Medulla oblongata (tissue), 1 donor: ENCODE results near the gene KRT86.
A peak's percentile ranks its signal among the peaks of the same experiment; 100 is the strongest.
"Not testable (repeated sequence)": the region's sequence is repeated elsewhere in the genome, so short reads cannot be mapped to it uniquely, and the experiment has no call there.

ENCODE experiments used
- DNase-seq: peaks from one replicate; pipeline ENCODE4 v3.0.0-alpha.2; 2015; ENCODE audit errors: extremely low spot score

KRT86 gene

DNA sequence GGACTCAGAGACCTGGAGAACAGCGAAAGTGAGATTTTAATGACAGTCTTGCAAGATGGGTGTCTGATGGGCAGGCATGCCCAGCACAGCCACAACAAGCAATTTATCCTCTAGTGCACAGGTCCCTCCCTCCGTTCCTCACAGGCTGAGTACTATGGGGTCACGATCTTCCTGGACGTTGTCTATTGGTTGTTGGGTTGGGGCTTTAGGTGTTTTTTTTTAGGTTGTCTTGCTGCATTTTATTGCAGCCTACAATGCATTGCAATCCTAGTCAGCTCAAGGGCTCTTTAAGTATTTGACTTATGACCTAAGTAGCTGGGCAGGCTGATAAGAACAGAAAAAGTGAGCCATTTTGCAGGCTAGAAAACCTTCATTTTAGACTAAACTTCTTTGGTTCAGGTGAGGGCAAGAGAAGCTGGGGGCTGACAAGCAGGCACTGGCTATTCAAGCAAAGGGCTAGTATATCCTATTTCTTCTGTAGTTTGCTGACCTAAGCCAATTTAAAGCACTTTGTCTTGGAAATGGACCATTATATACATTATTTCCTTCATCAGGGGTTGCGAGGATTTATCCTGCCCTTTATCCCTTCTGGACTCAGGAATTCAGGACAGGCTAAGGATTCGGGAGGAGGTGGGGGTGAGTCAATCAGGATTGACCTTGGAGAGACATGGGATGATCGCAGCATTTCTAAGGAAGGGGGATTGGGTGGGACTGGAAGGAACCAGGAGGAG is 35.4 kb upstream of the KRT86 start:
- no peak for DNase-seq

DNA sequence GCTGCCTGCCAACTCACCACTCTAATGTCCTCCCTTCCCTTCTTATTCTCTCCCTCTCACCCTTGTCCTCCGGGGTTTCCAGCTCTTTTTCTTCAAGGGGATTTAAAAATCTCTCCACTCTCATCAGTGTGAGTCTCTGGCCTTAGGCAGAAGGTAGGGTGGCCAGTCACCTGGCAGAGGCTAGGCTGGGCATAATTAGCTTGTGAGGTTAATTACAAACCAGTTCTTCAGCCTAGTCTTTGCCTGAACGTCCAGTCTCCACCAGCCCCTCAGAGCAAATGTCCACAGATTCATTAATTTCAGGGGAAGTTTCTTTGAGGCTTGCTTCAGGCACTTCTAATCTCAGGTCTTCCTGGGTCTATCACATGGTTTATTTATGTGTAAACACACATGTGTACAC is 34.7 kb upstream of the KRT86 start:
- DNase-seq = no peak

DNA sequence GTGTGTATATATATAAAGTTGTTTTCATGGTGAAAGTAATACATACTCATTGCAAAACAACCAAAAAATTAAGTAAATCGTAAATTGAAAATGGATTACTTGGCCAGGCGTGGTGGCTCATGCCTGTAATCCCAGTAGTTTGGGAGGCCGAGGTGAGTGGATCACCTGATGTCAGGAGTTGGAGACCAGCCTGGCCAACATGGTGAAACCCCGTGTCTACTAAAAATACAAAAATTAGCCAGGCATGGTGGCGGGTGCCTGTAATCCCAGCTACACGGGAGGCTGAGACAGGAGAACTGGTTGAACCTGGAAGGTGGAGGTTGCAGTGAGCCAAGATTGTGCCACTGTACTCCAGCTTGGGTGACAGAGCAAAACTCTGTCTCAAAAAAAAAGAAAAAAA is 34.2 kb upstream of the KRT86 start:
- not testable (repeated sequence) for DNase-seq

DNA sequence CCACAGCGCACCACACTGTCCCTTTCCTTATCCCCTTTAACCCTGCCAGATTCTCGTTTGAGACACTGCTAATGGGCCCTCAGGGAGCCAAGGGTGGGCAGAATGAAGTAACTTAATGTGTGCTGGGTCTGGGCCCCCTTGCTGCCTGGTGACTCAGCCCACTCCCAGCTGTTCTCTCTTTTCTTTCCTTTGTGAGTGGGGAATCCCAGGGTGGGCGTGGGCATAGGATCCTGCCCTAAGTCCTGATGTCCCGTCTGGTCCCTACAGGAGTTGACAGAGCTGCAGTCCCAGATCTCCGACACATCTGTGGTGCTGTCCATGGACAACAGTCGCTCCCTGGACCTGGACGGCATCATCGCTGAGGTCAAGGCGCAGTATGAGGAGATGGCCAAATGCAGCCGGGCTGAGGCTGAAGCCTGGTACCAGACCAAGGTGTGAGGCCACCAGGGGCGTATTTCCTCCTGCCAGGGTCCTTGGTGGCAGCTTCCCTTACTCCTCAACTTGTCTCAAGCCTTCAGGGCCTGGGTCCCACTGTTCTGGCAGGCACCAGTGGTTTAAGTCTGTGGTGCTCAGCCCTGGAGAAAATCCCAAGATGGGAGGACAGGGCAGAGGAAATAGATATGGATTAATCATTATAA is 33.1 kb upstream of the KRT86 start:
- DNase-seq = no peak

DNA sequence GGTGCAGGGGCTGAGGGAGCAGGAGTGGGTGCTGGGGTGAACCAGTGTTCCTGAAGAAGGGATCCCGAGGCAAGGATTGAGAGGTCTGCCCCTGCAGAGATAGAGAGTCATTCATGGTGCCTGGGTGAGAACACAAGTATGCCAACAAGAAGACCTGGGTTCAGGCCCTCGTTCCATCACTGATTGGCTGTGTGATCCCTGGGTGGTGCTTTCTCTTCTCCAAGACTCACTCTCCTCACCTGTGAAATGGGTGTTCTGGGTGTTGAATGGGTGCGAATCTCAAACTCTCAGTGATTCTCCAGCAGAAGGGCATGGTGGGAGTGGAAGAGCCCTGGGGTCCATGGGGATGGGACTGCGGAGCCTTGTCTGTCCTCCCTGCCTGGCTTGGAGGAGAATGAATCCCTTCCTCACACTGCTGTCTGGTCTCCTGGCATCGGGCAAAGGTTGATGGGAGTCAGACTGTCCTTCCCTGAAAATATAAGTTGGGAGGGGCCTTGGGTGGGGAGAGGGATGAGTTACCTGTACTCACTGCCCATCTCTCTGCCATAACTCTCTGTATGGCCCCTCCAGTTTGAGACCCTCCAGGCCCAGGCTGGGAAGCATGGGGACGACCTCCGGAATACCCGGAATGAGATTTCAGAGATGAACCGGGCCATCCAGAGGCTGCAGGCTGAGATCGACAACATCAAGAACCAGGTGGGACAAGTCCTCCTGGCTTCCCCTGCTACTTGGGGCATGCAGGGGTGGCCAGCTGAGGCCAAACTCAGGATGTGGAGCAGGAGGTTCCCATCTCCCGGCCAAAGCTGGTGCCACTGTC is 31.8 kb upstream of the KRT86 start:
- DNase-seq = no peak

DNA sequence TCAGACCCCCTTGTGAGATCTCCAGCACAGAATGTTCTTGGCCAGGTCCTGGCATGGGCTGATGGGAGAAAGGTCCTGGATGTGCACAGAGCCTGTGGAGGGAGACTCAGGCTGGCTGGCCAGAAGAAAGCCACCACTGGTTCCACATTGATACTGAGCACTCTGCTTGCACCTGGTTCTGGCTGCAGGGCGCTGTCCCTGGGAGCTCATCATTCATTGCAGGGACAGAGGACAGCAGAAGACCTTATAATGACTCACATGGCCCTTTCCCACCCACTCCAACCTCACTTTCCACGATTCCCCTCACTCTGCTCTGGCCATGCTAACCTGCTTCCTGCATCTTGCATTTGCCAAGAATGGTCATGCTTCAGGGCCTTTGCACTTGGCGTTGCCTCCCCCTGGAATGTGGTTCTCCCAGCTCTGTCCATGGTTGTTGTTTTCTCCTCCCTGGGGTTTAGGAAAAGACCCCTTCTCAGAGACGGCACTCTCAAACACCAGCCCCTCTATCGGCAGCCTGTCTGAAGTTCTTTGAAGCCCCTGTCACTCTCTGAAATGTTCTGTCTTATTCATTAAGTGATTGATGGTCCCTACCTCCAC is 31.1 kb upstream of the KRT86 start:
- no peak for DNase-seq

DNA sequence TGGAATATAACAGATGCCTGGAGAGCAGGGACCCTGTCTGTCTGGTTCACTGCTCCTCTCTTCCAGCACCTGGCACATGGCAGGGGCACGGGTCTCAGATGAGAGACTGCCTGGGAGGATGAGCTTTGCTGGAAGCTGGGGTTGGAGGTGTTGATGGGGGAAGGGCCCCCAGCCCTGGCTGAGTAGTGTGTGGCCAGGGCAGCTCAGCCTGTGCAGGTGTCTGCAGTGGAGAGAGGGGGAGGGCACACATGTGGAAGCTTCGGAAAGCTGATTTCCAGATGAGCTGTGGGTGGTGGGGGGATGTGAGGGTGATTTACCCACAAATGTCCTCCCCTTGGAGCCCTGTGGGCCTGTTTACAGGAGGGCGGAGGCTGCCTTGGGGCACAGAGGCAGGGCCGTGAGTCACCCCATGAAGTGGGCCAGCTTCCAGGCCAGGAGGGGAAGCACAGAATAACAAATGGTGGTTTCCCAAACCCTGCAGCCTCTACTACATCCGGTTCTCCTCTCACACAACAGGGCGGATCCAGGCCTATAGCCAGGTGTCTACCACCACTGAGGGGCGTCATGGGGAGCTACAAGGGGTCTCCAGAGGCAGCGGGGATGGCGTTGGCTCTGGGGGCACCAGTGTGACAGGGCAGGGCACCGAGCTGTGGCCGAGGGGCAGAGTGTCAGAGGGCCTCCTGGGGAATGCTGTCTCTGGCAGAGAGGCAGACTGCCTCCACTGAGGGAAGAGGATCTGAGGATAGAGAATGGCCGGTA is 30.4 kb upstream of the KRT86 start:
- no peak for DNase-seq

DNA sequence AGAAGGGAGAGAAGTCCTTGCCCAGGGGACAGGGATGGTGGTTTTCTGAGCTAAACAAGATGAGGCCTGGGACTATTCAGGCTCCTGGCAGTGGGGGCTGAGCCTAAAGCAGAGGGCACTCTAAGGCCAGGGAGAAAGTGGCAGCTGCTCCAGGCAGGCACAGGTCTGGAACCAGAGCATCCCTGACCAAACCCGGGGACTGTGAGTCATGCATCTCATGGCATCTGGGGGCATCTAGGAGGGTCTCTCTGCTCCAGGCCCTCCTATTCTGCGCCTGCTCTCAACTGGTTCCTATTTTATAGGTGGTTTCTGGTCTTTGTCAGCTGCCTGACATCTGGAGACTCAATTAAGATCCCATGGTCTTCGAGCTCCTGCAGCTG is 29.8 kb upstream of the KRT86 start:
- DNase-seq = no peak

DNA sequence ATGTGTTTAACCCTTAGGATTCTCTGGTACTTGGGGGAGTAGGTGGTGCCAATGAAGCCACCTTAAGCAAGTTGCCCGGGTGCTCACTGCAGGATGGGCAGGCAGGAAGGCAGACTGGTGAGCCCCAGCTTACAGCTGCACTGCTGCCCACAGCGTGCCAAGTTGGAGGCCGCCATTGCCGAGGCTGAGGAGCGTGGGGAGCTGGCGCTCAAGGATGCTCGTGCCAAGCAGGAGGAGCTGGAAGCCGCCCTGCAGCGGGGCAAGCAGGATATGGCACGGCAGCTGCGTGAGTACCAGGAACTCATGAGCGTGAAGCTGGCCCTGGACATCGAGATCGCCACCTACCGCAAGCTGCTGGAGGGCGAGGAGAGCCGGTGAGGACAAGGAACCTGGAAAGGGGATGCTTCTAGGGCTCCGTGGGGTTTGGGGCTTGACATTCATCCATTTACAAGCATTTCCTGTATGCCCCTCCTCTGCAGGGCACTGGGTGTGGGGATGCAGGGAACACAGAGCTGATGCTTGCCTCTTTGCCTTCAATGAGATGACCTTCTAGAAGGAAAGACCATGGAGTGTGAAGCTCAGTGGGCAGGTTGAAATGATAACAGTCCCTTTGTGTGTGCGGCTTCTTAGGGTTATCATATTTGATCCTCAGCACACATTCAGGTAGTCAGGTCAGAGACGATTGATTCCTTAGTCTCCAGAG is 29.0 kb upstream of the KRT86 start:
- no peak for DNase-seq

DNA sequence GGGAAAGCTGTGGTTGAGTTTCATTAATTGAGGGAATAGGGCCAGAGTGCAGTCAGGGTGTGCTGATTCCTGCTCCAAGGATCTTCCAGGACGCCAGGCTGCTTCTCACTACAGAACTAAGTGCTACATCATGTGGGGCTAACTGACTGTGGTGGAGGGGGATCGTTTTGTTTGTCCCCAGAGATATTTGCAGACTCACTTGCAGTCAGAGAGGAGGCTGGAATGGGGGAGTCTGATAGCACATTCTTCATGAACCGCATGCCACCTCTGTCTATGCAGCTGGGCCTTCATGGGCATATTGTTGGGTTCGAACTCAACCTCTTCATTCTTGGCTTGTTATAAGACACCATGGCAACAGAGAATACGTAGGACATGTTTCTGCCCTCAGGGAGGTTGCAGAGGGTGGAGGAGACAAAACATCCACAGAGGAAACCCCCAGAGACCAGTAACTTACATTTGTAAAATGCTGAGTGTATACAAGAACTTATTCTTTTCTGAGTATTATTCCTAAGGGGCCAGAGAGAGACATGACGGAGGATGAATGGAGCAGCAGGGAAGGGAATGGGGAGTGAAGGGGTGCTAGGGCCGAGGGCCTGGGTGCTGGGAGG is 28.4 kb upstream of the KRT86 start:
- DNase-seq = no peak

DNA sequence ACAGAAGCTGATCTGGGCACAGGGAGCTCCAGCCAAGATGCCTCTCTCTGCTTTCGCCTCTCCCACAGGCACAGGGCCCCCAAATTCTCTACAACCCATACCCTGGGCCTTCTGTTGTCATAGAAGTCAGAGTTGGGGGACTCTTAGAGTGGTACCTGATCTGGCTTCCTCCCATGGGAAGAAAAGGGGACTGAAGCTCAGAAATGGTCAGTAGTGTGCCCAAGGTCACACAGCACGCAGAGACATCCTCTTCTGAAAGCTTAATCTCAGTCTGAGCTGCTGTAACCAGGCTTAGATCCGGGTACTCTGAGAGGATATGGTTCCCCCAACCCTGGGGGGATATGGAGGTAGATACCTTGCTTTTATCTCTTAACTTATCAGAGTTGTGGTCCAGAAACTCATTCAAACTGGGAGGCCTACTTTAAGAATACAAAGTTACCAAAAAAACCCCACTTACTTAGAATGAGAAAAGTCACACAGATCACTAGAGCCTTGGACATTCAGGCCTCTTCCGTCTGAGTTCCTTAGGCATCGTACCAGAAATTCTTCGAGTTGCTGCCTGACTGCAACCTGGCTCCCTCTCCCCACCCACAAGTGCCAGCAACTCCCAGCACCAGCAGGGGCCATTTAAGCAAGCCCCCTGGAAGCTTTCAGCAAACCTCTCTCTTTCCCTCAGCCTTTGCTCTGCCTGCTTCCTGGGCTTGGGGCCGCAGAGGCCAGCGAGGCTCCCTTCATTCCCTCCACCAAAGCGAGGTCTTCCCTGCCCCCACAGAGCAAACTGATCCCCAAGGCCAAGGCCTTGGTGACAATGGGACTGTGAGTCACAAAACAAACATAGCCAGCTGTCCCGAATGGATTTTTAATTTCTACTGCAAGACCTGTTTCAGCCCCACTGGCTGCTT is 27.5 kb upstream of the KRT86 start:
- DNase-seq = peak; percentile 45

DNA sequence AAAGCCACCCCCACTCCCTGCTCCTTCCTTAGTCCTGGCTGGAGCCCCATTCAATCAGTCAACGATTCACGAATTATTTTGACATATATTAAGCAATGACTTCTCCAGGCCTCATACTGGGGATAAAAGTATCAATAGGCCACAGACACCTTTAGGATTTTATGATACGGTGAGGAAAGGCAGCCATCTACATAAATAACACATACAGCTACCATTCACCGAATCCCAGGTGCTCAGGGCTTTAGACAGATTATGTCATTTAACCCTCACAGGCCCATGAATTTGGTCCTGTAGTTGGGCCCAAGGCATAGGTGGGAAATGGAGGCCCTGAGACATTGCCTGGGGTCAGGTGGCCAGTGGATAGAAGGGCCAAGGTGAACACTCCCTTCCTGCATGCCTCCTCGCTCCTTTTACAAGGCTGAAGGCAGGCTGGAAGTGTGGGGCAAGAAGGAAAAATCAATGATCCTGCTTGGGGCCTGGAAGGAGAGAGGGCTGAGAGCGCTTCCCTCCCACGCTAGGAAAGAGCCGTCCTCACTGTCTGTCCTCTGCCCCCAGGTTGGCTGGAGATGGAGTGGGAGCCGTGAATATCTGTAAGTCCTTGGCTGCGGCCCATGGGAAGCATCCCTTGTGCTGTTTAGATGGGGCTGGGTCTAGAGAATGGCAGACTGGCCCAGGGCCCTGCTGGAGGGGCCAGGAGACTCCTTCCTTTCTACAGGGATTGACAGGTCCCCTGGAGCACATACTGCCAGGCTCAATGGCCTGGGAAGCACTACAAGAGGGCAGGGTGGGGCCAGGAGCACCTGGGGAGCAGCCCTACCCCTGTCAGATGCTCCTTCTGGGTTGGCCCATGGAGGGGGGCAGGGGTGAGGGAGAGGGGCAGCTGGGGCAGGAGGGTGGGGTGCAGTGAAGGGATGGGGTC is 26.6 kb upstream of the KRT86 start:
- DNase-seq = no peak

DNA sequence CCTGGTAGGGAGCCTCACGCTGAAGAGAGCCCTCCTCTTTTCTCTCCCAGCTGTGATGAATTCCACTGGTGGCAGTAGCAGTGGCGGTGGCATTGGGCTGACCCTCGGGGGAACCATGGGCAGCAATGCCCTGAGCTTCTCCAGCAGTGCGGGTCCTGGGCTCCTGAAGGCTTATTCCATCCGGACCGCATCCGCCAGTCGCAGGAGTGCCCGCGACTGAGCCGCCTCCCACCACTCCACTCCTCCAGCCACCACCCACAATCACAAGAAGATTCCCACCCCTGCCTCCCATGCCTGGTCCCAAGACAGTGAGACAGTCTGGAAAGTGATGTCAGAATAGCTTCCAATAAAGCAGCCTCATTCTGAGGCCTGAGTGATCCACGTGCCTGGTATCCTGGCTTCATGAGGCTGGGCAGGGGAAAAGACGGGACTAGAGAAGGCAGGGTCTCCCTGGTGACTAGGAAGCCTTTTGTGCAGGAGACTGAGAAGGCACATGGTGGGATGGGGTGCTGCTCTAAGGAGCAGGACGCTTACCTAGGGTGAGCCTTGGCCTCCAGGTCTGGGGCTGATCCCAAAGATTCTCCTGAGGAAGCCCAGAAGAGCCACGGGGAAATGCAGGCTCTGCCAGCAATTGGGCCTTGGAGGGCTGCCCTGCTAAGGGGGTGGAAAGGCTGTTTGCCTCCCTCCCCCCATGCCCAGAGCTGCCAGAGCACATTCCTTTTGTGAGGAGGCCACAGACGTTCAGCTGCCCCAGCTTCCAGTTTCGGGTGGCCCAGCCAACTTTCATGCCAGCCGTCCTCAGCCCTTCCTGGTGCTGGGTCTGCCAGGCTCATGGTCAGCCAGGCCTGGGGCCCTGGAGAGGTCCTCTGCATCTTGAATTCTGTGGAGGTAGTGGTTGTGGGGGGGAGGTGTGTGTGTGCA is 25.6 kb upstream of the KRT86 start:
- DNase-seq = peak; percentile 73

DNA sequence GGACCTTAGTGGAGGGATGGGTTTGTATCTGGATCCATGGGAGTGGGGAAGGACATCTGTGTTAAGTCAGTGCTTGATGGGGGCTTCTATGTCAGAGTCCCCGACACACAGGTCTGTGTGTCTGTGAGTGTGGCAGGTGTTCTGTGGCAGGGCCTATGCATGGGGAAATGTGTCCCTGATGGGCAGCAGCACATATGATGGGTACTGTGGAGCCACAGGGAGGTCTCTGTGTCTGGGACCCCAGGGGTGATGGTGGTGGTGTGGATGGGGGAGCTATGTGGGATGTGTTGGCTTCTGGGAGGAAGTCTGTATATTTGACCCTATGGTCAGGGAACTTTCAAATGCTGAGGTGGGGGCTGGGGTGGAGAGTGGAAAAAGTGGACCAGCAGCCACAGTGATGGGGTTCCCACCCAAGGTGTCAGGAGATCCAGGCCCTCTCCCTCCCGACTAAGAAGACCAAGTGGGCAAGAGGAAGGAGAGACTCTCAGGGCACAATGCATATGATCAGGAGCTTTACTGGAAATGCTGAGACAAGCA is 24.9 kb upstream of the KRT86 start:
- DNase-seq = no peak

DNA sequence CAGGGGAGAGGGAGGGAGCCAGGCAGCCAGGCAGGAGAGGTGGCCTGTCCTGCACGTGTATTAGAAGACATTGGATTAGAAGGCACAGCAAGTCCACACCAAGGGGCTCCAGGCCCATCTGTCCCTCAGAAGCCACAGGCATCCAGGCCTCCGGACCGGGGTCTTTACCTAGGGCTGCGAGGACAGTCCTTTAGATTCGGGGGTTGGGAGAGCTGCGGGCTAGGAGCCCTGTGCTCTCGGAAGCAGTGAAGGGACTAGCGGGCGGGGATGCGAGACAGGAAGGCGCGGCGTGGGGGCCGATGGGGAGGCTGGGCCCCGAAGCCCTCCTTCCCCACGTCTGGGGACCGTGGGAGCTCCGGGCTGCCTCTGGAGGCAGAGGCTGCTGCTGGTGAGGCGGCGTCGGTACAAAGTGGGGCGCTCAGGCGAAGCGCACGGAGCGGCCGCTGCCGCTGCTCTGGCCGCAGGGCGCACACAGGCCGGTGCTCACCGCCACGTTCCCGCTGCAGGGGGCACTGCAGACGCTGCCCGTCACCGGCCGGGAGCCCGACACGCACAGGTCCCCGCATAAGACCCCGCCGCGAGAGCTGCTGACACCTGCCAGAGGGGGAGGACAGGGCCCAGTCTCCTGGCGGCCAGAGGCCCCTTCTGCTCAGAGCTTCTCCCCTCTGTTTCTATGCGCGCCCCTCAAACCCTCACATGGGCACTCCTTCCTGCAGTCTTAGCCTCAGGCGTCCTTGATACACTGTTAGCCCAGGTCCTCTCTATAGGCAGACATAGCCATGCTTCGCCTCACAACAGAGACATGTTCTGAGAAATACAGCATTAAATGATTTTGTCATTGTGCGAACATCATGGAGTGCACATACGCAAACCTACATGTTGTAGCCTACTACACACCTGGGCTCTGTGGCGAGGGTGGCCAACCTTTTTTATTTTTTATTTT is 24.1 kb upstream of the KRT86 start:
- DNase-seq = no peak
